ENCODE data around the gene RABGAP1L. TPM values are rescaled to one million over a fixed set of nuclear protein-coding genes. Genes with fewer than 3 reads are reported as not detected.

Gene RABGAP1L
- total and polyA plus RNA-seq, 2 of the 8 experiments (the other 6 are each of a cell fraction or from before 2014, with no cell fraction given): 33.3 to 156 TPM

- no peak for TF ChIP-seq CTBP2 (IDR thresholded peaks at IDR 0.05; ENCODE audit: borderline replicate concordance, insufficient read depth, insufficient read length, low read length)
- TF ChIP-seq GABPA (IDR thresholded peaks at IDR 0.05; ENCODE audit: borderline replicate concordance, insufficient read depth, low read length): no peak
Observed at GRCh38 chr1:174583316-174583715, 424.0 kb downstream of the RABGAP1L start (continued).

Data from H1 (cell line).